Measurements from ENCODE around the gene ATF6B.
A peak's percentile ranks its signal among the peaks of the same experiment; 100 is the strongest.

Gene ATF6B

DNA sequence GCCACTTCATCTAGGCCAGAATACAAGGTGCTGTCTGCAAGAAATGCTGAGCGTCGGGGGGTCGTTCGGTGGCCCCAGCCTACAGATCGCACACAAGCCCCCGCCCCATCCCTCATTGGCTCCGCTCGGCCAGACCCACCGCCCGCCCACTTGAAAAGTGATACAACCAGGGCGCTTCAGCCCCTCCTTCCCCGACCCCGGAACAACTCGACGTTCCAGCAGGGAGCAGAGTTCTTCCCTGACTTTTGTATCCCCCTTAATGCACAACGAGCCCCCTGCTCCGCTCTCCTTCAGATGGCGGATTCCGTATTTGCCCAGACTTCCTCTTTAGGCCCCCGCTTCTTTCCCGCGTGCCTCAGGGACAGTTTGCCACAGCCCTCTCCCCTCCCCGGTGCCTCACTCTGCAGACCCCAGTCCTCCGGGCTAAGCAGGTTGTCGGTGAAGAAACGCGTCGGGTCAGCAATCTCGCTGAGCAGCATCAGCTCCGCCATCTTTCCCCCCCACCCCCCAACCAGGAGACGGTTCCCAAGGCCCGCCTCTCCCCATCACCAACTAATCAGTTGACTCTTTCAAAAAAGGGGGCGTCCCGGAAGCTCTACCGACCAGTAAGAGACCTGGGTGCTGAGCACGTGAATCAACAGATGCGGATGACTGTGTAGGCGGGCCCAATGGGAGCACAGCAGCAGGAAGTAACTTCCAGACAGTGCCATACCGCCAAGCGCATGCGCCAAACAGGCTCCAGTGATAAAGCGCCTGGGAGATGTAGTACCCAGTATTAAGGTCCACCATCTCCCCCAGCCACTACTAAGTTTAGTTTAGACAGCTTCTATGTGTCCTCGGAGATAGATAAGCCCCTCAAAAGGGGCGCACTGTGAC, at the start of gene ATF6B:
Gene ATF6B, minus strand, starts transcription at position 530 of the 876 bp plus-strand sequence. Its CDS starts 39 bp downstream, at position 491.
- DNase-seq = peak; percentile 89

DNA sequence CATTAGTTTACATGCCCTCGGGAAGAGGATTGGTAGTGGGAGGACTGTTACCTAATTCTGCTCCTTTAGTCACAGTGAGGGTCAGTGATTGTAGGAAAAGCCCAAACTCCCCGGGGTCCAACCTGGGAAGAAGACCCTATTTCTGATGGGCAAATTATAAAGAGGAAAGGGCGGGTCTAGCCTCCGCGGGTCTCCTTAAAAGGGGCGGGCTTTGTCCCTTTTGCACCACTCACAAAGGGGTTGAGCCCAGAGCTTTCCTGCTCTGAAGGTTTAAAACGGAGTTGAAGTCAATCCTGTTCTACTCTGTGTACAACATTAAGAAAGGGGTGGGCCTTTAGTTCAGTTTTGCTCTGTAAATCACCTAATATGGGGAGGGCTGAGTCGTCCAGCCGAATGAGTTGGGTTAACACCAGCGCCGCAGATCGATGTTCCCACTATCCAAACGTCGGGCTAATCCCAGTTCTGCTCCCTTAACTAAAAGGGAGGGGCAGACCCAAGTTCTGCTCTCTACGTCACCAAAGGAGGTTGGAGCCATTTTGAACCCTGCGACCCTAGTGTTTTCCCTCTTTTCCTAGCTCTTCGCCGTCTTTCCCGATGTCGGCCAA, 49.2 kb upstream of the ATF6B start:
- no peak for DNase-seq

DNA sequence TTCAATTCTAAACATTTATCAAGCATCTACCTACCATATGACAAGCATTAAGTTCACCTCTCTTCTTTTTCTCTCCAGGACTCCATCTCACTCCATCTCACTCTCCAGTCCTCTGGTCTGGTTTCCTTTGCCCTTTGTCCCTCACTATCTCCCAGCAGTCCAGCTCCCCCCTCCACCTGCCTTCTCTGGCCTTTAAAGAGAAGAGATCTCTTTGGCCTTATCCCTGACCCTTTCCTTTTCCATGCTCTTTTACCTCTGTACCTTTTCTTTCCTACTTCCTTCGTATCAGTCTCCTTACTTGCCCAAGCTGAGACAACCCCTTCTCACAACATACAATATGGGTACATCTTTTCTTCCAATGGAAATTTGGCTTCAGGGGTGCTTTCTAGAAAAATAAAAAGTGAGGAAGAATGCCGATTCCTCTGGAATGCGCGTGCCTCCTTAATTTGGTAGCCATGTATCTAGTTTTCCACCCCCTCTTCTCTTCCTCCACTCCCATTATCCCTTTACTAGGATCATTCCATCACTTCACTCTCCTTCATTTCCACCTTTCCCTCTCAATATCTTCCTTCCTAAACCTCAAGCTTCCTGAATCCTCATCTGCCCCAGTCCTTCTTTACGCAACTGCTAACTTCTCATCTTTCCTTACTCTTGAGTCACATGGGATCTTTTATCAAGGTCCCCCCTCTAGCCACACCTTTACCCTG, 48.6 kb upstream of the ATF6B start:
- DNase-seq = no peak

DNA sequence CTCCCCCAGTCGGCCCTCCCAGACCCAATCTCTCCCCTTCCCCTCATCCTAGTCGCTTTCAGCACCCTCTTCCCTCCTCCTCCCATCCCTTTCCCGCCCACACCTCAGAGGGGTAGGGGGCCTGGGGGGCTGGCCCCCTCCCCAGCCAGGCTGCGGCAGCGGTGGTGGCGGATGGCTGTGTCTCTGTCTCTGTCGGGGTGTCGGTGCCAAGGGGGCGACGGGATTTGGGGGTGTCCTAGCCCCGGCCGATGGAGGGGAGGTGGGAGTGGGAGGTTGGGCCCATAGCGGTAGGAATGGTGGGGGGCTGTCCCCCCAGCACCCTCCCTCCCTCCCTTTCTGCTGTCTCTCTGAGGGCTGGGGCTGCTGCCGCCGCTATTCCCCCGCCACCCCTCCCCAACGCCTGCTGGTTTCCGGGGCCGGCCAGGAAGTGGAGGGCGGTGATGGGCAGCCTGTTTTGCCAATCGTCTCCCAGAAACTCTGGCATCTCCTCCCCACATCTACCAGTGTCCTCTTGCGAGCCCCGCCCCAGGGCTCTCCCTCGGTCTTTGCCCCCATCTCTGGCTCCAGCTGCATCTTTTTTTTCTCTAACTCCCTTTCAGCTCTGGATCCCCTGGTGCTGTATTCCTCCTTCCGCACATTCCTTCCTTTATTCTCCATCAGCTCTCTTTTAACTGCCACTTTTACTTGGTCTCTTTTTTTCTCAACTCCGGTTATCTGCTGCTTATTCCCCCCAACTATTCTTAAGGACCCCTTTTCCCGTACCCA, 47.8 kb upstream of the ATF6B start, which contains the start of gene AGPAT1:
Gene AGPAT1, minus strand, starts transcription at position 374 of the 765 bp plus-strand sequence. CDS start 4,588 bp downstream, outside the sequence.
- peak; percentile 66 for DNase-seq

DNA sequence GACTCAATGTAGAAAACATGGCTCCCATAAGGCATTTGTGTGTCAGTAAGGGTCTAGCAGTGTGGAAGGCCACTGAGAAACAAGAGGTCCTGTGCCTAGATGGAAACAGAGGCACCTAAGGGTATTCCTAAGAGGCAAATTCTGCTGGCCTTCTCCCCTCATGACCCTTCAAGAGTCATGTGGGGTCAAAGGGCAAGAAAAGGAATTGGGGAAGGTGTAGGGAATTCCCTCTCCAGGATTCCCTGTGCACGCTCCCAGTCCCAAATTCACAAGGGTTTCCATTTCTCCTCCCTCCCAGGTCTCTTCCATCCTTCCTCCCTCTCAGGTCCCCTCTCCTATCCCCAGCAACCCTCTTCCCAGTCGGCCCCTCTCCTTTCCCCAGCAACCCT, 47.3 kb upstream of the ATF6B start:
- no peak for DNase-seq

DNA sequence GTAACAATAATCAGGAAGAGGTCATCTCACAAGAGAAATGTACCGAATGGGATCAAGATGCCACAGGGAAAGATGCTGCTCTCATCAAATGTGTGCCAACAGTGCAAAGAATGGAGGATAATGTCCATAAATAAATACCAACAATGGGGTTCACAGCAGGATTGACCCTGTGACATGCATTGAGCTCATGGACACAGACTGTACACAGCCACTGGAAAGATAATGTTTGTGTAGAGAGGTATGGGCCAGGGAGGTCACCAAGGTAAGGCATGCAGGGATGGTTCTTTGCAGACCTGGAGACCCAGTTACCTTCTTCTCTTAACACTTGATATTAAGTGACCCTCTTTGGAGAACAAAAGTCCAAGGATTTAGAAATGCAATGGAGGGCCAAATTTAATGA, 46.4 kb upstream of the ATF6B start:
- no peak for DNase-seq

DNA sequence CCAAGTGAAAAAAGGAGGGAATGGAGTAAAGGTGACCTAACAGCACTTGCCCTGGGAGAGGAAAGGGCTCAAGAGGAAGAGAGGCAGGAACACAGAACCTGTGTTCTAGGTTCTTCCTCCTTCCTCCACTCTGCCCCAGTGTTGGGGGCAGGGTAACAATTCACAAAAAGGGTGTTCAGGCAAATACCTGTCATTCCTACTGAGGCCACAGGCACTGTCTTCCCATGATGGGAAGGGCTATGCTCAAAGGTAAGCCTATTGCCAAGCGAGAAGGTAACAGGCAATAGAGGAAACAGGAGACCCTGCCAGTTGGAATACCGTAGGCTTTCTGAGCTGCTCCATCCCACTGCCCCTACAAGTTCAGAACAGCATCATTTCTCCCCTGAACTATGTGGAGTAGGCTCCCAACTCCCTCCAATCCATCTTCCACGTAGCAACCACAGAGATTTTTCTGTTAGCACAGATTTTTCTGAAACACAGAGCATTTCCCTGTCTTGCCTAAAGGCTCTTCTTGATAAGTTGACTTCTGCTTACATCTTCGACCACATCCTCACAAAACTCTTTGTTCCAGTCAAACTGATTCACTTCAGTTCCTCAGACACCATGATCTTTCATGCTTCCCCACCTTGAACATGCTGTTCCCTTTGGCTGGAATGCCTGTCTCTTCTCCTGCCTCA, 45.1 kb upstream of the ATF6B start:
- no peak for DNase-seq

DNA sequence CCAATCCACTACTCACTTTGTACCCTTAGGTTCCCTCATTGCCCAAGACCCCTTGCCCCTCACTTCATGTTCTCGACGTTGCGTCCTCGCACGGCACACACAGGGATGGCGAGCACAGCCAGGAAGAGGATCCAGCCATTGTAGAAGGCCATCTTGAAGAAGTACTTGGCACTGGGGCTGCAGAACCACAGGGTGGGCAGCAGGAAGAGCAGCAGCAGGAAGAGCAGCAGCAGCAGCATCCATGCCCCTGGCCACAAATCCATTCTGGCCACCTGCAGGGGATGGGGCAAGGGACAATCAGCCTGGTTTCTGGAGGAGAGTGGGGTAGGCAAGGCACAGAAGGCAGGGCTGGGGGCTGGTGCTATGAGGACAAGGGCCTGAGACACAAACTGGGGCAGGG, 43.2 kb upstream of the ATF6B start:
- DNase-seq = no peak

DNA sequence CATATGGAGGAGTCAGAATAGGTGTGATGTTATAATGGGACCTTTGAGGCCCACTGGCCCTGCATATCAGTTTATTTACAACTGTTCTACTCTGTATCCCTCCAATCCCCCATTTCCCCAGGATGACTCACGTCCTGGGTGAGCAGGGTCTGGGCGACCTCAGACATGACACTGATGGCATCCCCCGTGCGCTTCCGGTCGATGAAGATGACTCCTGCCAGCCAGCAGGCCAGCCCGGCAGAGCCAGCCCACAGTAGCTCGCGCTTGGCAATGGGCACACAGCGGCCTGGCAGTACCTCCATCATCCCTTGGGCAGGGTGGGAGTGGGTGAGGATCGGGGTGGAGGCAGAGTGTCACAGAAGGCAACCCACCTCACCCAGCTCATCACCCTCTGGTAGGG, 42.2 kb upstream of the ATF6B start:
- DNase-seq = no peak

DNA sequence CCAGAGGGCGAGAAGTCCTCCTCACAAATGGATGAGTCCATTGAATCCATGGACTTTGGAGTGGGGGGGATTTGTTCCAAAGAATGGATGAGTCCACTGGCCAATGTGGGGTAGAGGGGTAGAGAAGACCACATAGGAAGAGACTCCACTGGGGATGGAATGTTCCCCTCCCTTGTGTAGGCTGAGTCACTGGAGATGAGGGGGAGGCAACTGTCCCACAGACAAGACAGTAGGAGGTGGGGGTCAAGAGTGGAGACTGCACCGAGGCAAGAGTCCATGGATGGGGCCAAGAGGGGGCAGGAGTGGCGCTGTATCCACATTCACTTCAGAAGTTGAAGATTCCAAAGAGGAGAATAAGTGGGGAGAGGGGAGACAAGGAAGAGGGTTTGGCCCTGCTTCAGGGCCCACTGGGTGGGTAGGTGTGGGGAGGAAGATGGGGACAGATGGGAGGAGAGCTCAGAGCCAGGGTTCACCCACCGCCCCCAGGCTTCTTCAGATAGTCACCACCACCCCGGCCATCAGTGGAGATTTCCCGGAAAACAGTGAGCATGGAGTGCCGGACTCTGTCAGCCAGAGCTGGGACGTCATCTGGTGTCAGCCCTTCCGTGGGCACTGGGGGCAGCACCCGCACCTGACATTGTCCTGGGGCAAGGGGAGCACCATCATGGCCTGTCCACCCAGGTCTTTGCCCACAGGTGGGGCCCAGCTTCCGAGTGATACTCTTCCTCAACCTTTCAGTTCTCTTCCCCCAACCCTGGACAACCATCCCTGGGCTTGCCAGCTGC, 41.0 kb upstream of the ATF6B start:
- no peak for DNase-seq

DNA sequence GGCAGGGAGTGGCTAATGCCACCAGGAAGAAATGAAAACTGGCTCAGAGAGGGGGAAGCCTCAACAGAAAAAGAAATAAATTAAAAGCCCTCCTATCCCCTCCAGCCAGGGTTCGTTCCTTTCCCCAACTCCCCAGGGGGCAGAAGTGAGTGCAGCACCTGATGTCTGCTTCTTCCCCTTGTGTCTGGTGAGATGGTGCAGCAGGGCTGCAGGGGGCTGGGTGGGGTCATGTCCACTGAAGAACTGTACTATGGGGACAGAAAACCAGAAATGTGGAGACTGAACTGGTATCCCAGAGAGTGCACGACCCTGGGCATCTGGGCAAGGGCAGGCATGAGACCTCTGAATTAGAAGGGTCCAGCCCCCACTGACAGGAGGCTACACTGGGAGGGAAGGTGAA, 40.3 kb upstream of the ATF6B start:
- no peak for DNase-seq

DNA sequence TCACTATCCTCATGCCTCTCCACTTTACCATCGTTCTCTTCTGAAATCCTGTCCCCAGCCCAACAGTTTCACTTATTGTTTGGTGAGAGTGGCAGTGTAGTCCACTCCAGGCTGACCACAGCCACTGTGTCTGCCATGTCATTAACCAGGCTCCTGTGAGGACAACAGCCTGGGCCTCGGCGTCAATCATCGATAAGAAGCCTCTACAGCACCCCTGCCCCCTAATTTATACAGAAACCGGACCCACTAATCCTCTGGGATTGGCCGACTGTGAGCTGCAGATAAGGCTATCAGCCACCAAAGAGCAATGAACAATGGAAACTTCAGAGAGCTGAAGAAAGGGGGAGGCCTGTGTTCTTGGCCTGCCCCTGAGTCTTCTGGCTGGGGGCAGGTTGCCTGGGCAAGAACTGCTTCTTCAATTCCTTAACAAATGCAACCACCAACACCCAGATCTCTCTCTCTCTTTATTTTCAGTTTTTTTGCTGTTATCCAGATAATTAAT, 39.8 kb upstream of the ATF6B start:
- no peak for DNase-seq

DNA sequence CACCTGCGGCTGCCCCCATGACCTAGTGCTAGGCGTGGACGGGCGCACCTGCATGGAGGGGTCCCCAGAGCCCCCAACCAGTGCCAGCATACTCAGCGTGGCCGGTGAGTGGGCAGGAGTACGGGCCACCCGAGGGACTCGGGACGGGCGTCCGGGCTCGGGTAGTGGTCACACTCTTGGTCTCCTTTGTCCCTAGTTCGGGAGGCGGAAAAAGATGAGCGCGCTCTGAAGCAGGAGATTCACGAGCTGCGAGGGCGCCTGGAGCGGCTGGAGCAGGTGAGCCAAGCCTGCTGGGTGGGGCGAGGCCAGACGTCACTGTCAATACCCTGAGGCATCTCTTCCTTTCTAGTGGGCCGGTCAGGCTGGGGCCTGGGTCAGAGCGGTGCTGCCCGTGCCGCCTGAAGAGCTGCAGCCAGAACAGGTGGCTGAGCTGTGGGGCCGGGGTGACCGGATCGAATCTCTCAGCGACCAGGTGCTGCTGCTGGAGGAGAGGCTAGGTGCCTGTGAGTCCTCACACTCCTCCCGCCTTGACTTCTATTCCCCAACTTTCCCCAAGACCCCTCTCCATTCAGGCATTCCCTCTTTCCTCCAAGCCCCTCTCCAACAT, 39.2 kb upstream of the ATF6B start:
- DNase-seq = no peak

DNA sequence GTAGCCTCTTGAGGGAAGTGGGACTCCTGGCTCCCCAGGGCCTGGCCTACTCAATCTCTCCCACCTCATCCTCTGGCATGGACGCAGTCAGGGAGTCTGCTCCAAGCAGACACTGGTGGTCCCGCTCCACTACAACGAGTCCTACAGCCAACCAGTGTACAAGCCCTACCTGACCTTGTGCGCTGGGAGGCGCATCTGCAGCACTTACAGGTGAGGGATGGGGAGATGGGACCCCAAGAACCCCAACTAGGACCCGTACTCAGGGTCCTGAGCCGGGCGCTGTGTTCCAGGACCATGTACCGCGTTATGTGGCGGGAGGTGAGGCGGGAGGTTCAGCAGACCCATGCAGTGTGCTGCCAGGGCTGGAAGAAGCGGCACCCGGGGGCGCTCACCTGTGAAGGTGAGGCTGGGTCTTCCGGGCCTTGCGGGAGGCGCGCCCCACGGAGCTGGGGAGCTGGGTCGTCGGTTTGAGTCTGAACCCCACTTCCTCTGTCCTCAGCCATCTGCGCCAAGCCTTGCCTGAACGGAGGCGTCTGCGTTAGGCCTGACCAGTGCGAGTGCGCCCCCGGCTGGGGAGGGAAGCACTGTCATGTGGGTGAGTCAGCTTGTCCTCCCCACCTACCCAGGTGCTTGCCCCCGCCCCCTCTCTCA, 38.5 kb upstream of the ATF6B start:
- DNase-seq = no peak

DNA sequence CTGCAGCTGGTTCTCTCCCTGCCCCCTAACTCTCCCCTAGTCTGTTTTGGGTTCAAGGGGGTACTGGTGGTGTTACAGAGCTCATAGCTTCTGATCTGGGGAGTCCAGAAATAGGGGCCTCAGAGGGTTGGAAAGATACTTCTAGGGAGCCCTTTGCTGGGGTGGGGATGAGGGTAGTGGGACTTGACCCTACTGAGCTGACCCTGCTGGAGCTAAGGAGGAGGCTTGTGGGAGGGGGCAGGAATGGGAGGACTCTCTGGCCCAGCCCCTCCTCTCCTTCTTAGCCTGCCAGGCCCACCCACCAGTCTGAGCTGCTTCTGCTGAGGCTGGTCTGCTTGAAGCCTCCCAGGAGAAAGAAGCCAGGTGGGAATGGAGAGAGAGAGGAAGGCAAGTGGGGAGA, 36.2 kb upstream of the ATF6B start, which contains the start of gene EGFL8:
Gene EGFL8, plus strand, starts transcription at position 301 of the 400 bp plus-strand sequence. CDS start 1,571 bp downstream, outside the sequence.
- DNase-seq = no peak

DNA sequence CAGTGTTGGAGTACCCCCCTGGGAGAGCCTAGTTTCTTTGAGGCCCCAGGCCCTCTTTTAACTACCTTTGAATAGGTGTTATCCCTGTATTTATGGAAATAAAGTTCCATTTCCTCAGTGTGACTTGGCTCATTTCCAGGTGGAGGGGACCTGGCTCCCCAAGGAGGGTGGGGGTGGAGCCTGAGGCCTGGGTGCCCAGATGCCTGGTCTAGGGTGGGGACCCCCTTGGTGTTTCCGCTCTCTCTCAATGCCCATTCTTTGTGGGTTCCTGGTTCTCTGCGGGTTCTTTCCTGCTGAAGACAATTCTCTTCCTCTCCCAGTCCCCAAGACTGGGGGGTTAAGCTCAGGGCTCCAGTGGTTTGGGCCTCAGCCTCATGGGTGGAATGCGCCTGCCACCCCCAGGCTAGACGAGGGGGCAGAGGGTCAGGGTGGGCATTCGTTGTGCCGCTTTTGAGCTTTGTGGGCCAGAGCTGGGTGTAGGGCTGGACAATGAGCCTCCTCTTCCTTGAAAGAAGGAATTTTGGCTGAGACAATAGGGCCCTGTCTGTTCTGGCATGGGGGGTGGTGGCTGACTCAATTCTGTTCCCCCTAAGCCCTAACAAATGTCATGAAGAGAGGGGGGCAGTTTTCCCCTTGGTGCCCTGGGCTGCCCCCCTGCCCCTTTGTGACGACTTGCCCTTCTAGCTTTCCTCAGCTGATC, 35.7 kb upstream of the ATF6B start:
- no peak for DNase-seq

DNA sequence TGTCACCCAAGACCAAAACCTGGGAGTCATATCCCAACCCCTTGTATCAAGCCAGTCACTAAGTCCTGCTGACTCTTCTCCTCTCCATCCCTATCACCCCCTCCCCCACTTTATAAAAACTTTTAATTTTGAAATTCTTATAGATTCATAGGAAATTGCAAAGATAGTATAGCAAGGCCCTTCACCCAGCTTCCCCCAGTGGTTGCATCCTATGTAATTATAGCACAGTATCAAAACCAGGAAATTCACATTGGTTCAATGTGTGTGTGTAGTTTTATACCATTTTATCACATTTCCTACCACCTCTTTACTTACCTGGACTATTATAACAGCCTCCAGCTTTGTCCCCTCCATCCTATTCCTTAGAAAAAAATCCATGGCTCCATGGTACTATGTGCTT, 30.0 kb upstream of the ATF6B start:
- DNase-seq = no peak

DNA sequence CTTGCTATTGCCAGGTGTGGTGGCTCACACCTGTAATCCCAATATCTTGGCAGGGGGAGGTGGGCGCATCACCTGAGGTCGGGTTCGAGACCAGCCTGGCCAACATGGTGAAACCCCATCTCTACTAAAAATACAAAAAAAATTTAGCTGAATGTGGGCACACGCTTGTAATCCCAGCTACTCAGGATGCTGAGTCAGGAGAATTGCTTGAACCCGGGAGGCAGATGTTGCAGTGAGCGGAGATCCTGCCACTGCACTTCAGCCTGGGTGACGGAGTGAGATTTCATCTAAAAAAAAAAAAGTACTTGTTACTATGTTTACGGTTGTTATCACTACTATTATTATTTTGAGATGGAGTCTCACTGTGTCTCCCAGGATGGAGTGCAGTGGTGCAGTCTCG, 28.8 kb upstream of the ATF6B start:
- DNase-seq = no peak

DNA sequence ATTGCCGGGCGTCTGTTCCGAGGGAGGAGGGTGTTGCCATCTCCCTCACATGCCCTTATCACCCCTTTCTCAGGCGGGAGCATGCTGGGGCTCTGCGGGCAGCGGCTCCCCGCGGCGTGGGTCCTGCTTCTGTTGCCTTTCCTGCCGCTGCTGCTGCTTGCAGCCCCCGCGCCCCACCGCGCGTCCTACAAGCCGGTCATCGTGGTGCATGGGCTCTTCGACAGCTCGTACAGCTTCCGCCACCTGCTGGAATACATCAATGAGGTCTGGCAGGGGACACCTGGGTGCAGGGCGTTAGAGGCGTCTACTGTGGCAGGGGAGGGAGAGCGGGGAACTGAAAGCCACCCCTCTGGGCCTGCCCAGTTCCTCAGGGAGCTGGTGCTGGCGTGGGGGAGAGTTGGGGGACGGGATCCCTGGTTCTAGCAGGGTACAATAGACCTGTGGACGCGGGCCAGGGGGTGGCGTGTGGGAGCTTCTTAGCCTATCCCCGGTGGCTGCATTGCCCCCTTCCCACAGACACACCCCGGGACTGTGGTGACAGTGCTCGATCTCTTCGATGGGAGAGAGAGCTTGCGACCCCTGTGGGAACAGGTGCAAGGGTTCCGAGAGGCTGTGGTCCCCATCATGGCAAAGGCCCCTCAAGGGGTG, 26.6 kb upstream of the ATF6B start:
- peak; percentile 26 for DNase-seq

Measured in GOT3 (cell line).